Neural crest cell (in vitro differentiated cells): ENCODE data around the gene APOA5. TPM values are rescaled to one million over a fixed set of nuclear protein-coding genes. Genes with fewer than 3 reads are reported as not detected.
"Not testable (repeated sequence)": the region's sequence is repeated elsewhere in the genome, so short reads cannot be mapped to it uniquely, and the experiment has no call there.

ENCODE experiments used
- DNase-seq: peaks from one replicate; pipeline ENCODE4 v3.0.0; 2021; ENCODE audit warnings: low read depth, mixed read lengths, low spot score
- H3K27ac Mint-ChIP-seq: one replicate; pipeline ENCODE4 v1.8.0; 2021; ENCODE audit warnings: mild to moderate bottlenecking, mixed read lengths; ENCODE audit not compliant: unreplicated experiment
- H3K27me3 Mint-ChIP-seq: 2 replicates; pipeline ENCODE4 v1.8.0; 2021; ENCODE audit warnings: low read depth, mild to moderate bottlenecking, mixed read lengths
- H3K36me3 Mint-ChIP-seq: 2 replicates; pipeline ENCODE4 v1.8.0; 2021; ENCODE audit warnings: low read depth, mild to moderate bottlenecking, mixed read lengths
- H3K4me1 Mint-ChIP-seq: 2 replicates; pipeline ENCODE4 v1.8.0; 2021; ENCODE audit warnings: mixed read lengths
- H3K4me3 Mint-ChIP-seq: one replicate; pipeline ENCODE4 v1.8.0; 2021; ENCODE audit warnings: mild to moderate bottlenecking, mixed read lengths
- H3K9me3 Mint-ChIP-seq: 2 replicates; pipeline ENCODE4 v1.8.0; 2021; ENCODE audit warnings: mixed read lengths
- total RNA-seq: library from RNA; stranded (reverse); gene quantifications from 2 replicates; pipeline ENCODE4 v1.2.1, GENCODE V29; 2021
- TF ChIP-seq, protein P1 (sequence below): fragments of 200-600 bp; sonication (generic); conservative IDR thresholded peaks from 2 replicates; pipeline ENCODE4 v1.5.0; 2021; ENCODE audit warnings: antibody characterized with exemption, mild to moderate bottlenecking

APOA5 gene
- total RNA-seq, 1 donor from 2014 or later = not detected

DNA sequence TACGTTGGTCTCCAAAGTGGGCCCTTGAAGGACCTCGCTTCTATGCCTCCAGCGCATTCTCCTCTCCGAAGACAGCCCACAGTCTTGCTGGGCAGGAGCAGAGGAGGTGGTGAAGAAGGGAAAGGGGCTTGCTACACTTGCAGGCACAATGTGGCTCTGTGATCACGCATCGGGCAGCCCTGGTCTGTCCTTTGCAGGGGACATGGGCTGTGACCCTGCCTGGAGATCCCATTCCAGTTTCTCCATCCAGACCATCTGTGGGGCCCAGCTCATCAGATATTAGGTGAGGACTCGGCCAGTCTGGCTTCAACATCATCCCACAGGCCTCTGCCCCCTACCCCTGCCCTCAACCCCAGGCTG lies 44.9 kb upstream of the APOA5 start:
- Mint-ChIP-seq H3K9me3 (no peaks in the 10 kb centered on the region), H3K36me3 (no peaks in the 10 kb centered on the region), H3K4me3 (no peak overlapping the region), H3K4me1 (peaks cover 32% of the 10 kb centered on the region), H3K27ac (no peak overlapping the region), H3K27me3 (no peaks in the 10 kb centered on the region)
- no peak for DNase-seq
- TF ChIP-seq, protein P1, sequence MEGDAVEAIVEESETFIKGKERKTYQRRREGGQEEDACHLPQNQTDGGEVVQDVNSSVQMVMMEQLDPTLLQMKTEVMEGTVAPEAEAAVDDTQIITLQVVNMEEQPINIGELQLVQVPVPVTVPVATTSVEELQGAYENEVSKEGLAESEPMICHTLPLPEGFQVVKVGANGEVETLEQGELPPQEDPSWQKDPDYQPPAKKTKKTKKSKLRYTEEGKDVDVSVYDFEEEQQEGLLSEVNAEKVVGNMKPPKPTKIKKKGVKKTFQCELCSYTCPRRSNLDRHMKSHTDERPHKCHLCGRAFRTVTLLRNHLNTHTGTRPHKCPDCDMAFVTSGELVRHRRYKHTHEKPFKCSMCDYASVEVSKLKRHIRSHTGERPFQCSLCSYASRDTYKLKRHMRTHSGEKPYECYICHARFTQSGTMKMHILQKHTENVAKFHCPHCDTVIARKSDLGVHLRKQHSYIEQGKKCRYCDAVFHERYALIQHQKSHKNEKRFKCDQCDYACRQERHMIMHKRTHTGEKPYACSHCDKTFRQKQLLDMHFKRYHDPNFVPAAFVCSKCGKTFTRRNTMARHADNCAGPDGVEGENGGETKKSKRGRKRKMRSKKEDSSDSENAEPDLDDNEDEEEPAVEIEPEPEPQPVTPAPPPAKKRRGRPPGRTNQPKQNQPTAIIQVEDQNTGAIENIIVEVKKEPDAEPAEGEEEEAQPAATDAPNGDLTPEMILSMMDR = no peak

DNA sequence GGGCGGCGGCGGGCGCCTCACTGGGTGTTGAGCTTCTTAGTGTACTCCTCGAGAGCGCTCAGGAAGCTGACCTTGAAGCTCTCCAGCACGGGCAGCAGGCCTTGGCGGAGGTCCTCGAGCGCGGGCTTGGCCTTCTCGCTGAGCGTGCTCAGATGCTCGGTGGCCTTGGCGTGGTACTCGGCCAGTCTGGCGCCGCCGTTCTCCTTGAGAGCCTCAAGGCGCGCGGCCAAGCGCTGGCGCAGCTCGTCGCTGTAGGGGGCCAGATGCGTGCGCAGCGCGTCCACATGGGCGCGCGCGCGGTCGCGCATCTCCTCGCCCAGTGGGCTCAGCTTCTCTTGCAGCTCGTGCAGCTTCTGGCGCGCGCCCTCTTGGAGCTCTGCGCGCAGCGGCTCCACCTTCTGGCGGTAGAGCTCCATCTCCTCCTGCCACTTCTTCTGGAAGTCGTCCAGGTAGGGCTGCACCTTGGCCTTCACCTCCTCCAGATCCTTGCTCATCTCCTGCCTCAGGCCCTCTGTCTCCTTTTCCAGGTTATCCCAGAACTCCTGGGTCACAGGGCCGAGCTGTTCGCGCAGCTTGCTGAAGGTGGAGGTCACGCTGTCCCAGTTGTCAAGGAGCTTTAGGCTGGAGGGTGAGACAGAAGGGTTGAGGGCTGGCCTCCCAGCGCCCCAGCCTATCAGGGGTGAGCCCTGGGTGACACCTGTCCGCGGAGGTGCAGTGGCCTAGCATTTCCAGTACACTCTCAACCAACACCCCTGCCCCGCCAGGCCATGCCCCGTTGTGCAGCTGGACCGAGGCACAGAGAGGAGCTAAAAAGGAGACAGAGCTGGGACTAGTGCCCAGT lies 44.3 kb upstream of the APOA5 start:
- H3K4me1 Mint-ChIP-seq = peaks cover 32% of the 10 kb centered on the region
- no peaks in the 10 kb centered on the region for H3K9me3 Mint-ChIP-seq
- TF ChIP-seq, protein P1 = peak; percentile 68
- no peaks in the 10 kb centered on the region for H3K27me3 Mint-ChIP-seq
- peak overlapping the region; percentile 57 for H3K27ac Mint-ChIP-seq
- peak overlapping the region; percentile 75 for H3K4me3 Mint-ChIP-seq
- H3K36me3 Mint-ChIP-seq = no peaks in the 10 kb centered on the region
- DNase-seq = peak; percentile 74

DNA sequence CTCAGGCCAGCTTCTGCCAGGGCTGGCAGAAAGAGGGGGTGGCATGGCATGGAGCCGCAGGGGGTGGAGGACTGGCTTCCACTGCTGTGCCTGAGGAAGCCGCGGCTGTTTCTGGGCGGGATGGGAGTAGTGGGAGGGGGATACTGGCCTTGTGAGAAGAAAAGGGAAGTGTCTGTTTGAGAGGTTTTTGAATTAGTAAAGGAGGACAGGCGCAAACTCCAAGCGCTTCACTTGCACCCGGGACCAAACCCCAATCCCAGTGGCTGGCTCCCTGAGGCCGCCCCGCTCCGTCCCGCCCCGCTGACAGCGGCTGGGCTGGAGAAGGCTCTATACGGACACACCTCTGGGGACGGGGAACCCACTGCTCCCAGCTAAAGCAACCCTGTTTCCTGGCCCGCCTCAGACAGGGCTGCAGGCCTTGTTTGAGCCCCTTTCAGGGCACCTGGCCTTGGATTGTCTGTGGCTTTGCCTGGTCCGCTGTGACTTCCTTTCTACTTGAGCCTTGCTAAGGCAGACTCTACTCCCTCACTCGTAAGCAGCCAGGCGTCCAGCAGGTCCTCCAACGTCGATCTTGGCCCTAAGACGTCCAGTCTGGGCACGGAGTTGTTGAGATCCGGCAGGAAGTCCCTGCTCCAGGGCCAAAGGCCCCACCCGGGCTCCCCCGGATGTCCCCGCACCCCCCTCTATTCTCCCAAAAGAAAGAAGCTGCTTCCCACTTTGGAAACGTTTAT lies 43.5 kb upstream of the APOA5 start:
- H3K4me3 Mint-ChIP-seq = peak overlapping the region; percentile 75

DNA sequence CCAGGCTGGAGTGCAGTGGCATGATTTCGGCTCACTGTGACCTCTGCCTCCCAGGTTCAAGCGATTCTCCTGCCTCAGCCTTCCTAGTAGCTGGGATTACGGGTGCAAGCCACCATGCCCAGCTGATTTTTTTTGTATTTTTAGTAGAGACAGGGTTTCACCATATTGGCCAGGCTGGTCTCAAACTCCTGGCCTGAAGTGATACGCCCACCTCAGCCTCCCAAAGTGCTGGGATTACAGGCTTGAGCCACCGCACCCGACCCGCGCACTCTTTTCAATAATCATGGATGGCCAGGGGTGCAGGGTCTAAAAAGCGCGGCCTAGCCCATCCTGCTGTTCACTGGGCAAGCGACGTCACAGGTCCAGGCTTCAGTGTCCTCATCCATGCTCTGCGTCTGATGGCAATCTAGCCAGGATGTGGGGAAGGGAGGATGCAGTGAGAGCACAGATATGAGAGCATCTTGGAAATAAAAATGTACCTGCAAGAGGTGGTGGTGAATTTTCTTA lies 42.9 kb upstream of the APOA5 start:
- not testable (repeated sequence) for H3K9me3 Mint-ChIP-seq, H3K36me3 Mint-ChIP-seq, DNase-seq, H3K27me3 Mint-ChIP-seq, H3K4me3 Mint-ChIP-seq
- Mint-ChIP-seq H3K27ac (peak overlapping the region; percentile 91), H3K4me1 (peaks cover 32% of the 10 kb centered on the region)

More for the DNA sequence above, 43.5 kb upstream of the APOA5 start:
- no peaks in the 10 kb centered on the region for H3K27me3 Mint-ChIP-seq
- peaks cover 32% of the 10 kb centered on the region for H3K4me1 Mint-ChIP-seq
- TF ChIP-seq, protein P1 = no peak
- no peaks in the 10 kb centered on the region for H3K36me3 Mint-ChIP-seq
- no peaks in the 10 kb centered on the region for H3K9me3 Mint-ChIP-seq
- no peak for DNase-seq
- no peak overlapping the region for H3K27ac Mint-ChIP-seq

DNA sequence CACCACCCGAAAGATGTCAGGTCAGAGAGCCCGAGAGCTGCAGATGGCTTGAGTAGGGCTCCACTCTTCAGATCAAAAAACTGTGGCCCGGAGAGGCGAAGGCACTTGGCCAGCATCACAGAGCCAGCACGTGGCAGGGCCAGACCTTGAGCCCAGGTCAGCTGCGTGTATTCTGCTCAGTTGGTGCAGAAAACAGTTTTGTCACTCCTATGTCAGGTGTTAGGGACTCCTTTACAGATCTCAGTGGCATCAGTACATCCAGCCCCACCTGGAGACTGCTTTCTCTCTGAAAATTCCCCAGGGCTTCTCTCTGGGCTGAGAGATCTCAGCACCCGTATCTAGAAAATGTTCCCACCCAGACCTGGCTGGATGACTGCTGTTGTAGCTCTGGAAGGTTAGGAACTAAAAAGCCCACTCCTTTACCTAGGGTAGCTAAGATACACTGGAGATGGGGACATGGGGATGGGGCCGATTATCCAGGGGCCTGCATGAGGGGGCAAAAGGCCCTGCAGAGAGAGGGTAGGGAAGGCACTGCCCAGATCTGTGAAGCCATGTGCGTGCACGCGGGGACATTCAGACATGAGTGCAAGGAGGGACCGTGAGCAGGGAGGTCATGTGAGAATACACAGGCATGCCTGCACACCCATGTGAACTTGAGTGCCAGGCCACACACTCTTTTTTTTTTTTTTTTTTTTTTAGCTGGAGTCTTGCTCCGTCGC lies 42.3 kb upstream of the APOA5 start:
- H3K9me3 Mint-ChIP-seq = no peaks in the 10 kb centered on the region
- no peak for DNase-seq
- H3K4me3 Mint-ChIP-seq = peak overlapping the region; percentile 44
- H3K36me3 Mint-ChIP-seq = no peaks in the 10 kb centered on the region
- peaks cover 32% of the 10 kb centered on the region for H3K4me1 Mint-ChIP-seq
- H3K27me3 Mint-ChIP-seq = no peaks in the 10 kb centered on the region
- TF ChIP-seq, protein P1 = no peak
- H3K27ac Mint-ChIP-seq = no peak overlapping the region
